Subcutaneous adipose tissue (tissue), 4 donors: ENCODE measurements around the gene ADGRA1. TPM values are rescaled to one million over a fixed set of nuclear protein-coding genes. Genes with fewer than 3 reads are reported as not detected.

Experiments
- CTCF ChIP-seq: fragments of 450-650 bp; IDR thresholded peaks from one replicate; pipeline ENCODE4 v1.5.1; 2016; ENCODE audit warnings: low read depth, mild to moderate bottlenecking, control low read depth, antibody characterized with exemption, moderate library complexity
- total RNA-seq, 4 donors: library from RNA; depleted of rRNA; stranded (reverse); fragments of >200 nt; gene quantifications; one replicate each; pipeline ENCODE4 v1.1.0, GENCODE V29; 2016

ADGRA1 gene
- total RNA-seq, 4 donors from 2014 or later: 0.38 TPM; not detected in 3

GRCh38 chr10:133114726-133115452 is 27.2 kb downstream of the ADGRA1 start:
- no peak for TF ChIP-seq CTCF

GRCh38 chr10:133115453-133115842 is 27.7 kb downstream of the ADGRA1 start:
- TF ChIP-seq CTCF: no peak

- TF ChIP-seq CTCF: no peak
Observed at GRCh38 chr10:133115976-133116375, 28.3 kb downstream of the ADGRA1 start.

- no peak for TF ChIP-seq CTCF
Observed at GRCh38 chr10:133116455-133116854, 28.7 kb downstream of the ADGRA1 start.

- TF ChIP-seq CTCF: no peak
Observed at GRCh38 chr10:133117036-133117687, 29.4 kb downstream of the ADGRA1 start.

GRCh38 chr10:133117688-133118071 is 30.0 kb downstream of the ADGRA1 start:
- no peak for TF ChIP-seq CTCF

- no peak for TF ChIP-seq CTCF
Observed at GRCh38 chr10:133121479-133121878, 33.8 kb downstream of the ADGRA1 start.
